Astrocyte of the cerebellum (primary cell): ENCODE results near the gene JAZF1.

Experiments
- DNase-seq: peaks from one replicate; pipeline ENCODE4 v3.0.0-alpha.2; 2011; ENCODE audit warnings: low read depth
- H3K4me3 ChIP-seq: 2 replicates; pipeline ENCODE4 v1.5.1; 2011; ENCODE audit warnings: mild to moderate bottlenecking, low read depth, low read length, moderate library complexity
- in situ Hi-C: cut with HindIII; loops from 2 replicates; pipeline ENCODE4 v1.10.0; 2017; ENCODE audit warnings: low sequenced_read_pairs
- TF ChIP-seq, protein P1 (sequence below): IDR thresholded peaks from 2 replicates; pipeline ENCODE4 v1.5.1; 2012; ENCODE audit warnings: low read length, low read depth, moderate library complexity, mild to moderate bottlenecking; ENCODE audit errors: missing control alignments

JAZF1 gene

DNA sequence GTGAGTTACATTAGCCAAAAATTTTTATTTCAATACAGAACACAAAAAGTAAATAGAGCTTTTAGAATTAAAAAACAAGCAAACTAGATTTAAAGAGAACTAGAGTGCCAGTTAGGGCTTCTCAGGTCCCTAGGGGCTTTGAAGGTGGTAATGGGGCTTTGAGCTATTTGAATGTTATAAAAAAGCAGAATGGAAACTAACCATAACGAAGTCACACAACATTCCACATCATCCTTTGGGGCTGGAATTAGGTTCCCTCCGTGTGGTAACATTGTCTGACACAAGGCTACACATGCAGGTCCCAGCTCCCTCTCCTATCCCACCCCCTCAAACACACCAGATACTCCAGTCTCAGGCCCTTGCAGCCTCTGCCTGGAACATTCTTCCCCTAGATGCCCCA, 15.3 kb downstream of the JAZF1 start:
- no peak for DNase-seq
- H3K4me3 ChIP-seq, result no peak overlapping the region
- in situ Hi-C loops, result no loop called here
- TF ChIP-seq, protein P1, sequence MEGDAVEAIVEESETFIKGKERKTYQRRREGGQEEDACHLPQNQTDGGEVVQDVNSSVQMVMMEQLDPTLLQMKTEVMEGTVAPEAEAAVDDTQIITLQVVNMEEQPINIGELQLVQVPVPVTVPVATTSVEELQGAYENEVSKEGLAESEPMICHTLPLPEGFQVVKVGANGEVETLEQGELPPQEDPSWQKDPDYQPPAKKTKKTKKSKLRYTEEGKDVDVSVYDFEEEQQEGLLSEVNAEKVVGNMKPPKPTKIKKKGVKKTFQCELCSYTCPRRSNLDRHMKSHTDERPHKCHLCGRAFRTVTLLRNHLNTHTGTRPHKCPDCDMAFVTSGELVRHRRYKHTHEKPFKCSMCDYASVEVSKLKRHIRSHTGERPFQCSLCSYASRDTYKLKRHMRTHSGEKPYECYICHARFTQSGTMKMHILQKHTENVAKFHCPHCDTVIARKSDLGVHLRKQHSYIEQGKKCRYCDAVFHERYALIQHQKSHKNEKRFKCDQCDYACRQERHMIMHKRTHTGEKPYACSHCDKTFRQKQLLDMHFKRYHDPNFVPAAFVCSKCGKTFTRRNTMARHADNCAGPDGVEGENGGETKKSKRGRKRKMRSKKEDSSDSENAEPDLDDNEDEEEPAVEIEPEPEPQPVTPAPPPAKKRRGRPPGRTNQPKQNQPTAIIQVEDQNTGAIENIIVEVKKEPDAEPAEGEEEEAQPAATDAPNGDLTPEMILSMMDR, result no peak

- peak; percentile 68 for DNase-seq
- in situ Hi-C loops, result no loop called here
- no peak overlapping the region for H3K4me3 ChIP-seq
- TF ChIP-seq, protein P1, result no peak
These were observed 16.6 kb downstream of the JAZF1 start for GRCh38 chr7:28163949-28164348.

DNA sequence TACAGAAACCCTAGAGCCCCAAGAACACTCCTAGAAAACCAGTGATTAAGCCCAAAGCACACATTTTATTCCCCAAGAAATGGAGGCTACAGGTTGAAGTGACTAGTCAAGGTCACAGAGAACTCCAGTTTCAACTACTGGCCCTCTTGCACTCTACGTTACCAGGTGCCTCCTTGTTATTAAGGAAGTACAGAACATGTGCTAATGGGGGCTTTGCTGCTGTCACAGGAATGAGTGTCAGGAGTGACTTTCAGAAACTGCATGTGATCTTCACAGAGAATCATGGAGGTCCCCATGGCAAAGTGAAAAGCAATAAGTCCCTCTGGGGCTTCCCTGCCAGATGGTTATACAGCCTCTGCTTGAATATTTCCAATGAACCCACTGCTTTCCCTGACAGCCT, 19.3 kb downstream of the JAZF1 start:
- TF ChIP-seq, protein P1, result no peak
- in situ Hi-C loops, result no loop called here
- H3K4me3 ChIP-seq, result no peak overlapping the region
- DNase-seq, result no peak

- TF ChIP-seq, protein P1, result no peak
- peak; percentile 32 for DNase-seq
These were observed 20.0 kb downstream of the JAZF1 start for GRCh38 chr7:28160551-28160991.

GRCh38 chr7:28157831-28158416, 22.7 kb downstream of the JAZF1 start:
- in situ Hi-C loops, result no loop called here
- no peak for DNase-seq
- H3K4me3 ChIP-seq, result no peak overlapping the region
- TF ChIP-seq, protein P1, result no peak

More at GRCh38 chr7:28160551-28160991, 20.0 kb downstream of the JAZF1 start:
- H3K4me3 ChIP-seq, result no peak overlapping the region
- in situ Hi-C loops, result no loop called here

GRCh38 chr7:28157076-28157745, 23.4 kb downstream of the JAZF1 start:
- no peak overlapping the region for H3K4me3 ChIP-seq
- TF ChIP-seq, protein P1, result no peak
- in situ Hi-C loops, result no loop called here
- DNase-seq, result no peak
